GM10248 (cell line): ENCODE data around the gene BCAN.
"Not testable (repeated sequence)": the region's sequence is repeated elsewhere in the genome, so short reads cannot be mapped to it uniquely, and the experiment has no call there.

ENCODE experiments used
- CTCF ChIA-PET: fragments of 300-600 bp; sonication (Branson Sonifier 250); formaldehyde crosslinking; extraction: SDS; loops from one replicate; lab custom pipeline; 2021; ENCODE audit warnings: antibody characterized with exemption; lab: Yijun Ruan, JAX
- POLR2A ChIA-PET: fragments of 350-650 bp; sonication (Branson Sonifier 250); formaldehyde crosslinking; extraction: SDS; loops from one replicate; lab custom pipeline; 2020; ENCODE audit warnings: antibody characterized with exemption; lab: Yijun Ruan, JAX
- DNase-seq: peaks from one replicate; pipeline ENCODE4 v3.0.0; 2012; ENCODE audit errors: extremely low spot score
- CTCF ChIP-seq: IDR thresholded peaks from 2 replicates; pipeline ENCODE4 v1.5.1; 2012; ENCODE audit warnings: mild to moderate bottlenecking, low read depth; ENCODE audit errors: extremely low read depth, missing control alignments, control extremely low read depth

The BCAN gene

GRCh38 chr1:156601122-156601830, 40.6 kb upstream of the BCAN start, which contains the start of gene GPATCH4:
Gene GPATCH4, minus strand, starts transcription at chr1:156601479.
- ChIA-PET POLR2A (interaction anchor here (0.7 to 0.8 kb wide), 2 partner anchors 100 to 144 kb away, joined by 3 read pairs; partner anchors contain the start of gene MEF2D), CTCF (interaction anchor here (0.7 to 3.3 kb wide), 13 partner anchors 10 to 215 kb away, joined by 3 to 14 read pairs (median 4); partner anchors contain the start of genes HAPLN2 and NAXE)

GRCh38 chr1:156601892-156602291, 40.0 kb upstream of the BCAN start:
- ChIA-PET CTCF (interaction anchor here (0.7 to 3.3 kb wide), 10 partner anchors 10 to 124 kb away, joined by 3 to 14 read pairs (median 4); partner anchors contain the start of genes HAPLN2 and NAXE), POLR2A (interaction anchor here (0.7 kb wide), 1 partner anchor 144 kb away, joined by 3 read pairs; no protein-coding TSS in a partner anchor)
- no peak for DNase-seq
- TF ChIP-seq CTCF: no peak

More at GRCh38 chr1:156601122-156601830, 40.6 kb upstream of the BCAN start, which contains the start of gene GPATCH4:
- TF ChIP-seq CTCF: no peak
- DNase-seq: peak; percentile 78

GRCh38 chr1:156602557-156602993, 39.3 kb upstream of the BCAN start:
- POLR2A ChIA-PET: interaction anchor here (0.6 kb wide), 1 partner anchor 385 kb away, joined by 5 read pairs; no protein-coding TSS in a partner anchor
- DNase-seq: no peak
- CTCF ChIA-PET: interaction anchor here (1.2 to 3.3 kb wide), 8 partner anchors 8 to 122 kb away, joined by 3 to 14 read pairs (median 4); partner anchors contain the start of genes HAPLN2 and NAXE
- TF ChIP-seq CTCF: peak; percentile 33

GRCh38 chr1:156607344-156607743, 34.6 kb upstream of the BCAN start:
- DNase-seq, CTCF ChIA-PET, POLR2A ChIA-PET: not testable (repeated sequence)

GRCh38 chr1:156608036-156608674, 33.8 kb upstream of the BCAN start:
- CTCF ChIA-PET: interaction anchor here (0.6 to 2.9 kb wide), 45 partner anchors 8 to 263 kb away, joined by 3 to 33 read pairs (median 5); partner anchors contain the start of genes HAPLN2, IQGAP3, NAXE and TTC24
- peak; percentile 70 for DNase-seq
- TF ChIP-seq CTCF: peak; percentile 74
- POLR2A ChIA-PET: no interaction called here

- ChIA-PET CTCF (interaction anchor here (0.6 to 2.9 kb wide), 41 partner anchors 8 to 264 kb away, joined by 3 to 33 read pairs (median 6); partner anchors contain the start of genes HAPLN2, IQGAP3, NAXE and TTC24), POLR2A (no interaction called here)
- peak; percentile 65 for TF ChIP-seq CTCF
- peak; percentile 62 for DNase-seq
Observed at GRCh38 chr1:156608981-156609380, 32.9 kb upstream of the BCAN start.

- CTCF ChIA-PET: interaction anchor here (0.7 to 8.4 kb wide), 4 partner anchors 15 to 225 kb away, joined by 3 to 91 read pairs (median 10); no protein-coding TSS in a partner anchor
- DNase-seq, POLR2A ChIA-PET: not testable (repeated sequence)
Observed at GRCh38 chr1:156610072-156610471, 31.8 kb upstream of the BCAN start.
